Activated T-cell treated with anti-CD3 and anti-CD28 coated beads for 4 hours (primary cell): ENCODE data around the gene IL1RAPL1.

Experiments
- DNase-seq: peaks from one replicate; pipeline ENCODE4 v3.0.0-alpha.2; 2020

Gene IL1RAPL1

GRCh38 chrX:29834764-29835163, 1247.5 kb downstream of the IL1RAPL1 start:
- no peak for DNase-seq

- DNase-seq: no peak
Measured at GRCh38 chrX:29841750-29842149, 1254.5 kb downstream of the IL1RAPL1 start.

GRCh38 chrX:29842552-29842951, 1255.3 kb downstream of the IL1RAPL1 start:
- DNase-seq: no peak

GRCh38 chrX:29851857-29852605, 1264.8 kb downstream of the IL1RAPL1 start:
- DNase-seq: no peak

- no peak for DNase-seq
Measured at GRCh38 chrX:29852767-29853166, 1265.5 kb downstream of the IL1RAPL1 start.

- no peak for DNase-seq
Measured at GRCh38 chrX:29858714-29859113, 1271.5 kb downstream of the IL1RAPL1 start.

GRCh38 chrX:29862126-29862677, 1275.0 kb downstream of the IL1RAPL1 start:
- DNase-seq: no peak

GRCh38 chrX:29867971-29868370, 1280.7 kb downstream of the IL1RAPL1 start:
- no peak for DNase-seq

- DNase-seq: no peak
Measured at GRCh38 chrX:29869837-29870236, 1282.6 kb downstream of the IL1RAPL1 start.

- DNase-seq: no peak
Measured at GRCh38 chrX:29870608-29871007, 1283.4 kb downstream of the IL1RAPL1 start.

GRCh38 chrX:29872831-29873230, 1285.6 kb downstream of the IL1RAPL1 start:
- DNase-seq: no peak

GRCh38 chrX:29876733-29877132, 1289.5 kb downstream of the IL1RAPL1 start:
- no peak for DNase-seq

- DNase-seq: no peak
Measured at GRCh38 chrX:29880977-29881376, 1293.7 kb downstream of the IL1RAPL1 start.

GRCh38 chrX:29890004-29890403, 1302.8 kb downstream of the IL1RAPL1 start:
- no peak for DNase-seq

- DNase-seq: no peak
Measured at GRCh38 chrX:29890646-29891200, 1303.5 kb downstream of the IL1RAPL1 start.

- no peak for DNase-seq
Measured at GRCh38 chrX:29902004-29902403, 1314.8 kb downstream of the IL1RAPL1 start.

GRCh38 chrX:29903360-29903759, 1316.1 kb downstream of the IL1RAPL1 start:
- no peak for DNase-seq

GRCh38 chrX:29911673-29912072, 1324.4 kb downstream of the IL1RAPL1 start:
- DNase-seq: no peak

GRCh38 chrX:29913647-29914046, 1326.4 kb downstream of the IL1RAPL1 start:
- DNase-seq: no peak

GRCh38 chrX:29922607-29923006, 1335.4 kb downstream of the IL1RAPL1 start:
- DNase-seq: no peak

GRCh38 chrX:29926056-29926455, 1338.8 kb downstream of the IL1RAPL1 start:
- no peak for DNase-seq

- DNase-seq: no peak
Measured at GRCh38 chrX:29926659-29927058, 1339.4 kb downstream of the IL1RAPL1 start.

GRCh38 chrX:29935455-29935854, 1348.2 kb downstream of the IL1RAPL1 start:
- DNase-seq: no peak

GRCh38 chrX:29940750-29941149, 1353.5 kb downstream of the IL1RAPL1 start:
- no peak for DNase-seq

- no peak for DNase-seq
Measured at GRCh38 chrX:29941287-29941686, 1354.0 kb downstream of the IL1RAPL1 start.
